Activated CD8-positive, alpha-beta memory T cell treated with anti-CD3 and anti-CD28 coated beads, Interleukin-2, amount 50 U/mL, for 1 hour (primary cell): ENCODE measurements around the gene CTSO.
"Not testable (repeated sequence)": the region's sequence is repeated elsewhere in the genome, so short reads cannot be mapped to it uniquely, and the experiment has no call there.

ENCODE experiments used
- DNase-seq: peaks from one replicate; pipeline ENCODE4 v3.0.0-alpha.2; 2020; ENCODE audit errors: extremely low read depth

CTSO gene

DNA sequence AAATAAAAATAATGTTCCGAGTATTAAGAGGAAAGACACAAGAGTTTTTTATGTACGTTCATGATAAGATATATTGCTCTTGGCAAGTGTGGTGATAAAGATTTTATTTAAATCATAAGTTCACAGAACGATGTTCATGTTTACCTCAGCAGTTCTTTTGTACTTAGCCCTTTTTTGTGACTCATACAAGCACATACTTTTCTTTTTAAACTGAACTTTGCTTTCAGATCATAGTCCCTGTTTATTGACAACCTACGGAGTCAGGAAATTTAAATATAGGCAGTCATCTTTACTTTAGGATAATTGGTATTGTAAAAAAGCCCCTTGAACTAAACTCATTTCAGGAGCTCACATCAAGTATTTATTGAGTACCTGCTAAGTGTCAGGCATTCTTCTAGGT lies 1.3 kb upstream of the CTSO start:
- no peak for DNase-seq

DNA sequence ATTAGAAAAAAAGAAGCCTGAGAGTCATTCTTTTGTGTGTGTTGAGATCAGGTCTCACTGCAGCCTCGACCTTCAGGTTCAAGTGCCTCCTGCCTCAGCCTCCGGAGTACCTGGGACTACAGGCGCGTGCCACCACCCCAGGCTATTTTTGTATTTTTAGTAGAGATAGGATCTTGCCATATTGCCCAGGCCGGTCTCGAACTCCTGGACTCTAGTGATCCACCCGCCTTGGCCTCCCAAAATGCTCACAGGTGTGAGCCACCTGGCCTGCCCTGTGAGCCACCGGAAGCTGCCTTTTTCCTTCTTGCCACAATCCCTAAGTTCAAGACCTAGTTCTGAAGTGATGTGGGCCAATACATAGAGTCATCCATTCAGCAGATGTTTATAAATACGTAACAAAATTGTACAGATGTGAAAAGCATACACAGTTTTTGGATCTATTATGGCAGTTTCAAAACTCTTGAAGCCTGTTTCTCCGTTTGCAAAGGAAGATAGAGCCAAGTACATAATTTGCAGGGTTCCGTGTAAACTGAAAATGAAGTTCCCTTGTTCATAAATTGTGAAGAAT lies 536 bp upstream of the CTSO start:
- no peak for DNase-seq

- no peak for DNase-seq
Measured at GRCh38 chr4:155952501-155952901, 1.2 kb downstream of the CTSO start.

DNA sequence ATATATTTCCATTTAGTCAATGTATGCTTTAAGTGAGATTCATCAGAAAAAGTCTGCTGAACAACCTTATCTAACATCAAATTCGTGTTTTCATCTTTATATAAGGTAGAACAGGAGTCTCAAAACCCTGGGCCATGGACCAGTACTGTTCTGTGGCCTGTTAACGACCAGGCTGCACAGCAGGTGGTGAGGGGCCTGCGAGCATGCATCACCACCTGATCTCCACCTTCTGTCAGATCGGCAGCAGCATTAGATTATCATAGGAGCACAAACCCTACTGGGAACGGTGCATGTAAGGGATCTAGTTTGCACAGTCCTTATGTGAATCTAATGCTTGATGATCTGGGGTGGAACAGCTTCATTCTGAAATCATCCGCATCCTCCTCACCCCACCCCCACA lies 3.2 kb downstream of the CTSO start:
- no peak for DNase-seq

- no peak for DNase-seq
Measured at GRCh38 chr4:155948541-155948940, 5.1 kb downstream of the CTSO start.

GRCh38 chr4:155946486-155946885 lies 7.2 kb downstream of the CTSO start:
- no peak for DNase-seq

DNA sequence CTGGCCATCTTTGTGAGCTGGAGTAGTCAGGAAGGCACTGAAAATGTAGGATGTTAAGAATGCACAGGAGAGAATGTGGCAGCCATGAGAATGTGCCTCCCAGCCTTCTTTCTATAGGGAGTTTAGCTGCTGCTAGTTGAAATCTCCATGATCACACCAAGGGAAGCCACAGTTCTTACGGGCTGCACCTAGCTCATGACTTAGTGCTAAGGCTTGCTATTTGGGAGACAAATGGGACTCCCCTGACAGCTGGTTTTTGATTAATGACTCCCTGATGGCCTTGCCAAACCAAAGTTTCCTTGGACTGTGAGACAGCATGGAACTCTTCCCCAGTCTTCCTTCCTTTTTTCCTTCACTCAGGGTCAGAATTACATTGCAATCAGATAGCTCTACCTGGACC lies 9.2 kb downstream of the CTSO start:
- no peak for DNase-seq

DNA sequence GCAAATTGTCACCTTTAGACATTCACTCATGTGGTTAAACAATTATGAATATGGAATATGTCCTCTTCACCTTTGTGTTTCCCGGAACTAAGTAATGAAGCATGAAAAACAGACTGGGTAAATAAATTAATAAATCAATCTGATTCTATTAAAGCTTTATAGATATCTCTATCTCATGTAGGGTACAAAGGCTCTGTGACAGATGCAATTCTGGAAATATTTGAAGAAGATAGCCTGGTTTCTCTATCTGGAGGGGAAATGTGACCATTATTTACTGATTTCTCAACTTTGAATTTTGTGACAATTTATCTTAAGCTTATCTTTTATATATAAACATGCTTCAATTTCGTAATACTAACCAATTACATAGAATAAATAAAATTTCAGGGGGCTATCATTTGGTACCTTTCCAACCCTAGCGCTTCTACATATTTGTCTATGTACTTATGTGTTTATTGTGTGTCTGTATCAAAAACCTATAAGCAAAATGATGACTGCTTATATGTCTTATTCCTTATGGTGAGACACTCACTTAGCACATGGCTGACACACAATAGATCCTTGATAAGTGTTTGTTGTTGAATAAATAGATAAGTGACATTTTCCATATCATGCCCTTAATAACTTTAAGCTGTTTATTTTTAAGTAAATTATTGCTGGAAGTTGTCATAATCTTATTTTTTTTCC lies 9.9 kb downstream of the CTSO start:
- DNase-seq: no peak

DNA sequence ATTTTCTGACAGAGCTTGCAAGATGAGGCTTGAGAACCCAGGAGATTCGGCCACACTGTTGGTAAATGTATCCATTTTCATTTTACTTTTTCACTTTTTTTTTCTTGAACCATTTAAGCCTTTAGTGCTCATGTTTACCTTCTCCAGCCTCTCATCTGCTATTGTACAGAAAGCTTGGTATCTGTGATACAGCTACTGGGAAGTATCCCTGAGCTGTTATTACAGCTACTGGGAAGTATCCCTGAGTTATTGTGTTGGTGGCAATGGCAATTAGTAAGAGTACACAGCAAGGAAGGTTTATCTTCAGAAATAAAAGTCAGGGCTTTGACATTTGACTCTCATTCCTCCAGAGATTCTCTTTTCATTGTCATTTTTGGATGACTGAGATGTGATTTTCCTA lies 11.8 kb downstream of the CTSO start:
- no peak for DNase-seq

GRCh38 chr4:155941085-155941790 lies 12.4 kb downstream of the CTSO start:
- DNase-seq: no peak

- no peak for DNase-seq
Measured at GRCh38 chr4:155935389-155935986, 18.2 kb downstream of the CTSO start.

GRCh38 chr4:155934634-155935033 lies 19.0 kb downstream of the CTSO start:
- not testable (repeated sequence) for DNase-seq

GRCh38 chr4:155931634-155932033 lies 22.0 kb downstream of the CTSO start:
- DNase-seq: no peak

DNA sequence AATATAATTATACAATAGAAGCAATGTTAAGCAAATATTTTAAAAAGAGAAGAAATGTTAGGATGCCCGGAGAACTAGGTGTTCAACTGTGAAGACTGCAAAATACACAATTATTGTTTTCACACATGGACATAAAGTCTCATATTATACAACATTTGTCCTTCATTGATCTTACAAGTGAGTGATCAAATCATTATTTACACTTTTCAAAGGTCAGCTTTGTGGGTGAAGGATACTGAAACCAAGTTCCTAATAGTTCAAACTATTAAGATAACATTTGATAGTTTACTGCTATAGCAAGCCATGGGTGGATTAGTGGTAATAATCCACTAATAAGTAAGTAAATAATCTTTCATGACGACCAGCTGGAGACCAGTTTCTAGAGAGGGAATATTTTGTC lies 23.3 kb downstream of the CTSO start:
- no peak for DNase-seq

GRCh38 chr4:155929833-155930232 lies 23.8 kb downstream of the CTSO start:
- DNase-seq: no peak

- no peak for DNase-seq
Measured at GRCh38 chr4:155924637-155925036, 29.0 kb downstream of the CTSO start.

DNA sequence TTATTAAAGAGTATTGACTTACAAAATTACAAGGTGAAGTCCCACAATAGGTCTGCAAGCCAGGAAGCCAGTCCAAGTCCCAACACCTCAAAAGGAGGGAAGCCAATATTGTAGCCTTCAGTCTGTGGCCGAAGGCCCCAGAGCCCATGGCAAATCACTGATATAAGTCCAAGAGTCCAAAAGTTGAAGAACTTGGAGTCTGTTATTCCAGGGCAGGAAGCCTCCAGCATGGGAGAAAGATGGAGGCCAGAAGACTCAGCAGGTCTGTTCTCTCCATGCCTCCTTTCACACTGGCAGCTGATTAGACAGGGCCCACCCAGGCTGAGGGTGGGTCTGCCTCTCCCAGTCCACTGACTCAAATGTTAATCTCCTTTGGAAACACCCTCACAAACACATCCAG lies 32.1 kb downstream of the CTSO start:
- no peak for DNase-seq

DNA sequence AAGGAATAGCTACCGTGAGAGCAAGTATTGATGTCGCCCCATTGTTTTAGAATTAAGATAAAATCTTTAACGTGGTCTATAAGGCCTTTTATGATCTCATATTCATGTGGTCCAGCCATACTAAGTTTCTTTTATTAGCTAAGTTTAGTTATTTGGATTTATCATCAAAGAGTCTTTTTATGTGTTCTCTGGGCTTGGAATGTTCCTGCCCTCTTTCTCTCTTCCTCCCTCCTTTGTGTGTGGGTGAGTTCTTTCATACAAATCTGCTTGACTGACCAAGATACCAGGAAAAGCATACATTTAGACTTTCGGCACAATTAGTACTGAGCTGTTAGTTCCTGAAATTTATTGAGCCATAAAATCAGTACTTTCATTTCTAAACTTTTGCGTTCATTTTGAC lies 38.9 kb downstream of the CTSO start:
- DNase-seq: no peak

DNA sequence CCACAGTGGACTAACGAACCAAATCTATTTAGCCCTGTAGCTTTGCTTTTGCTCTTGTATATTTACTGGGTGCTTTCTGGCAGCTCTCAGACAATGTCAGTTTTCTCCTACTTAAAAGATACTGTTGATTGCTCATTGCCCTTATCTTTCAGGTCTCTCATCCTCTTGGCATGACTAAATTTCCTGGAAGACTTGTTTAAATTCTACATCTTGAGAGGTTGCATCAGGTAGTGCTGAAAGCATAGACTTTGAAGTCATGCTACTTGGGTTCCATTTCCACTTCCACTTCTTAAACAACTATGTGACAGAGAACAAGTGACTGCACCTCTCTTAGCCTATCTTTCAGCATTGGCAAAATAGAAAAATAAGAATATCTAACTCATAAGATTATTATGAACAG lies 41.8 kb downstream of the CTSO start:
- no peak for DNase-seq

DNA sequence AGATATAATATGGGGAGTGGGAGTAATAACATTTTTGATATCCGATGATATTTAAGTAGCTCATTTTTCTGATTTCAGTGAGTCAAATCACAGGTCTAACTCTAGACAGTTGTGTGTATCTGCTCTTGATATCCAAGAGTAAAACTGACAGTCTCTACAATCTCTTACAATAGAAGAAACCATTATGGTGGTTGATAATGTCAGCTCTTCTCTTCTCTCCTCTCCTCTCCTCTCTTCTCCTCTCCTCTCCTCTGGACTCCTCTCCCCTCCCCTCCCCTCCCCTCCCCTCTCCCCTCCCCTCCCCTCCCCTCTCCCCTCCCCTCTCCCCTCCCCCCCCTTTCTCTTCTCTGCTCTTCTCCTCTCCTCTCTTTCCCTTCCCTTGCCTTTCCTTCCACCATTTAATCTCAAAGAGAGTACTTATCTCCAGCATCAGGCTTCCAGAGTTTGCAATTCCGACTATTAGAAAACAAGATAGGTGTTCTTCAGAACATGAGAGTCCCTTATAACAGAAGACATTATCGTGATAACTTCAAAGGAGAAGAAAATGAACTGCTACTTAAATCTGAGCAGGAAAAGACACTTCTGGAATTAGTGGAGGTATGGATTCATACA lies 43.9 kb downstream of the CTSO start:
- DNase-seq: no peak

DNA sequence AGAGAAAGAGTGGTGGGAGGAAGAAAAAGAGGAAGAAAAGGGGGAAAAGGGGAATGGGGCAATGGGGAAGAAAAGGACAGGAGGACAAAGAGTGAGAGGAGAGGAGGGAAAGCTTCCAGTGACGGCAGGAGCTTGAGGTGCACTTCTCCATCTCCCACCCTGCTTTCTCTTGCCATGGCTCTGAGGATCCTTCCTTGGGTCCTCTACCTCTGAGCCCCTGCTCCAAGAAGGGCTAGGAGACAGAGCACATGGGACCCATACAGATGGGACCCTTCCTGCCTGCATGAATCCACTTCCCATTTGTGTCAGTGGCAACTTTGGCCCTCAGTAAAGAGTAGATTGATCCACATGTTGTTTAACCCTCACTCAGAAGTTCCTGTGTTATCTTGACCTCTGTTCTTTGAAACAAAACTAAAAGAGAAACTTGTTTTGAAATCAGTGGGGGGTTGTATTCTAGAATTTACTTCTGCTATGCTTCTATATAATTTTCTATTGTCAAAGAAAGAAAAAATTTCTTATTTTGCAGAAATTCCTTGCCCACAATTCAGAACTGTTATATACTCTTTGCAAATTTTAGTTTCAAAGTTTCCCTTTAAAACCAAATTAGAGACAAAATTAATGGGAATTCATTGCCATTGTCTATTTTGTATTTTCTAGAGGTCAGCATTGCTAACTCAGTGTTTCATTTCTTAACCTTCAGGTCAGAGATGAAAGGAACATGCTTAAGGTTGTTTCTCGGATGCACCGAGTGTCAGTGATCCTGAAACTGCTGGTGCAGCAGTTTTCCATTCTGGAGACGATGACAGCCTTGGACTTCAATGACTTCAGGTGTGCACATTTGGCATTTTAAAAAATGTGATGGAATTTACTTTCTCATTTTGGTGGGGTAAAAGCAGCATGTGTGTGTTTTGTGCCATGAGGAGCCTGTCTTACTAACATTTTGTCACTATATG lies 45.2 kb downstream of the CTSO start:
- DNase-seq: no peak
